DLD1 (cell line): ENCODE results near the gene CCDC198.

ENCODE experiments used
- in situ Hi-C: cut with HindIII; loops from 2 replicates; pipeline ENCODE4 v1.10.0; 2017; ENCODE audit warnings: low sequenced_read_pairs

Gene CCDC198

DNA sequence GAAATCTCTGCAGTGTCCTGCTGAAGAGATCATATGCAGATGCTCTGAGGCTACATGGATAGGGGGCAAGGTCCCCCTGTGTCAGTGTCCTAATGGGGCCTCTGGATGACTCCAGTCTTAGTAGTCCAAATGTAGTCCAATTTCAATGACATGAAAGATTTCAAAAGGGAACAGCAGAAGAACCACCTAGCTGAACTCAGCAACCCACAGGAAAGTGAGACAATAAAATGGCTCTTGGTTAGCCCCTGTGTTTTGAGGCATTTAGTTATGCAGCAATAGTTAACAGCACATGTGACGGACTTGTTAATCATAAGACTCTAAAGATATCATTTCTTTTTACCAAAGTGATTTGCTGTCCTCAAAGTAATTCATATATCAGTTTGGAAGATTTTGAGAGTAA is 22.7 kb downstream of the CCDC198 start:
- in situ Hi-C loops = no loop called here

DNA sequence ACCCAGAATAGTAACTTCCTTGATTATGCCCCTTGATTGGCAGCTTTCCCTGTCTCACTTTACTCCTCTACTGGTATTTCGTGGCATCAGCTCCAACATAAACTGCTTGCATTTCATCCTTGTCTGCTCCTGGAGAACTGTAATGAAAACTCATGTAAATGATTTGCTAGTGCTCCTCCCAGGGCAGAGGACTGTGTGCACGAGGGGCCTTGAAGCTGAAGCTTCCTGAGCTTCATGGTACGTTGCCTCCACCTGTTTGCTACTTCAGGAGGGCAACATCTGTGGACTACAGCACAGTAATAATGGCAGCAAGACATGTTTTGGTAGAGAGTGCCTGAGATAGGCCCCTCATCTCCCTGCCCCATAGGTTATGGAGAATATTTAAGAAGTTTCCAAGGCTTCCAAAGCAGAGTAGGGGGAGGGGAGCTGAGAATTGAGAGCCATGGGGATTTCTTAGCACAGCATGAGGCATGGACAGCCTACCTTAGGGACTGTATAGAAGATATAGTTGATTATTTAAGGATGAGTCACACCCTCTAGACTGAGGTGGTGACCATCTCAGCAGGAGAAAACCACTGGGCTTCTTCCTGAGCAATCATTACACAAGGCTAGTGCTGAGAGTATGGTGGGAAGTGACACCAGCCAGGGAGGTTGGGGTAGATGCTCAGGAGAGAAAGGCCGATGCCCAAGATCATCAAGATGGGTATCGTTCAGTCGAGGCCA is 29.5 kb downstream of the CCDC198 start:
- in situ Hi-C loops = no loop called here

DNA sequence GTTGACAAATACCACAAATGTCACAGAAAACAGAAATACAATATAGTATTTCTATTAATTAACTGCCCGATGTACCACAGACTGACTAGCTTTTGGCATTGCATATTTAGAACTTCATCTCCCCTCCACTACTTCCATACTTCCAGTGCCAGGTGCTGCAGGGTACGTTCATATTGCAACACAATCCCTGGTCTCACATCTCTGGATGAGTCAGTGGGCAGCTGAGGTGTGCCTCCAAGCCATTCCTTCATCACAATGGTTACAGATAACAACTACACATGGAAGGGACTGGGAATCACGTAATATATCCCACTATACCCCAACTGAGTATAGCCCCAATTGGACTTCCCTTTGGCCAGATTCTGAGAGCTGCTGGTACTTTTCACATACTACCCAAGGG is 31.1 kb downstream of the CCDC198 start:
- in situ Hi-C loops = no loop called here

DNA sequence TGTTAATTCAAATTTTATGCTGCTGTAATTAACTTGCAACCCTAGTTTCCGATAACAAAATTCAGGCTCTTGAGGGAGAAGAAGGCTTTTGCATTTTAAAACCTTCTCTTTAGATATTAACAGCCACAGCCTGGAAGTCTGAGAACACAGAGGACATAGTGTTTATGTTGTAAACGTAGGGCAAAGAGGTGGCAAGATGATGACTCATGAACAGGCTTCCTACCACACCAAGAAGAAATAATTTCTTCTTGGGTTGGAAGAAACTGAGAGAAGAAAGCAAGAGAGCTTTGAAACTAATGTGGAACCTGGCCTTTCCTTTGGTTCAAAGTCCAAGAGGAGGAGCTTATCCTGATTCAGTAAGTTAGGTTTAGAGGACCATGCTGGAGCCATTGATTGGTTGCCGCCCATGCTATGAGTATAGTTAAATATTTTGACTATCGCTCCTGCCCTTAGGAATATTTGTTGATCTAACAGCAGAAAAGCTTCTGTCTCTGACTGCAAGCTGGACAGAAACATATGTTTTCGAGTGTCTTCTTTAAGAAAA is 31.8 kb downstream of the CCDC198 start:
- in situ Hi-C loops = no loop called here

DNA sequence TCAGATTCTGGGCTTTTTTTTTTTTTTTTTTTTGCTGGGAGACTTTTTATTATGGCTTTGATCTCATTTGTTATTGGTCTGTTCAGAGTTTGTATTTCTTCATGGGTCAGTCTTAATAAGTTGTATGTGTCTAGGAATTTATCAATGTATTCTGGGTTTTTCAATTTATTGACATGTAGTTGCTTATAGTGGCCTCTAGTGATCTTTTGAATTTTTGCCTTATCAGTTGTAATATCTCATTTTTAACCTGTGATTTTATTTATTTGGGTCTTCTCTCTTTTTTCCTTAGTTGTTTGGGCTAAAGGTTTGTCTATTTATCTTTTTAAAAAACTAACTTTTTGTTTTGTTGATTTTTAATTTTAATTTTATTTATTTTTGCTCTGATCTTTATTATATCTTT is 57.7 kb downstream of the CCDC198 start:
- in situ Hi-C loops = no loop called here

DNA sequence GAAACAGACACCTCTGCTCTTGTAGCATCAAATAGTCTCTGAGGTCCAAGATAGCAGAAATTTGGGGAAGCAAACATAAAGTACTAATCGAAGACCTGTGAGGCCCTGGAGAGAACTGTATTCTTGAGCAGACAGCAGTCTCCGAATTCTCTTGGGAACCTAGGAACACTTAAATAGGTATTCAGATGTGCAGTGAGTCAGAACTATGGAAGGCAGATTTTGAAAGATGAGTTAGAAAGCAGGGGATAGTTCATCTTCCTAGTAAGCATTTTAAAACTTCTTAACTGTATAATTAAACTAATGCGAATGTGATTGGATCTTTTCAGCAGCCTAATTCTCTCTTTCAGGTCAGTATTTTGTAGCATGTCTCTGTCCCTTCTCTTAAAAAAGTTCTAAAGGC is 72.7 kb downstream of the CCDC198 start:
- in situ Hi-C loops = no loop called here

DNA sequence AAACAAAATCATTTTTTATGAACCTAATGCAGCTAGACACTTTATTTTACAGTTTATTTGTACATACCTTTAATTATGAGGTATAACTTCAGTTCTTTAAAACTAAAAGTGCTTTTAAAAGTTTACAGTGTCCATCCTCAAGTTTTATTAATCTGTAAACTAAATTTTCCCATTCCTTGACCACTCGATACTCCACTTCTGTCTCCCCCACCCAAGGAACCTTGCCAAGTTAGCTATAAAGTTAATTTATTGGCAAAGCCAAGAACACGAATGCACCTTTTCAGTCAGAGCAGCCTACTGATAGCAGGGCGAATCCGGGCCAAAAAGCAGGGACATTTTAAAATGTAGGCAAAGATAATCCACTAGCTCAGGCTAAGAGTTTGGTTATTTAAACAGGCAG is 73.6 kb downstream of the CCDC198 start:
- in situ Hi-C loops = no loop called here
